HT1080 (cell line): ENCODE measurements around the gene ERAP2. TPM values are rescaled to one million over a fixed set of nuclear protein-coding genes. Genes with fewer than 3 reads are reported as not detected.

ENCODE experiments used
- DNase-seq: peaks from one replicate; pipeline ENCODE4 v3.0.0-alpha.2; 2015; ENCODE audit warnings: low read depth
- total RNA-seq: library from RNA; depleted of rRNA; stranded (reverse); fragments of >200 nt; shearing (Covaris generic); gene quantifications from 2 replicates; pipeline ENCODE4 v1.2.3, GENCODE V29; 2014

ERAP2 gene
- total RNA-seq, 1 experiment from 2014 or later: 40.2 TPM

- DNase-seq: no peak
These were observed 15.2 kb upstream of the ERAP2 start for GRCh38 chr5:96861076-96861475.

- DNase-seq: no peak
These were observed 13.2 kb upstream of the ERAP2 start for GRCh38 chr5:96863114-96863513.

GRCh38 chr5:96863949-96864584 lies 12.2 kb upstream of the ERAP2 start:
- no peak for DNase-seq

- DNase-seq: no peak
These were observed 11.3 kb upstream of the ERAP2 start for GRCh38 chr5:96864922-96865530.

- peak; percentile 60 for DNase-seq
These were observed 7.5 kb upstream of the ERAP2 start for GRCh38 chr5:96868603-96869371.

- no peak for DNase-seq
These were observed 7.0 kb upstream of the ERAP2 start for GRCh38 chr5:96869372-96869641.

GRCh38 chr5:96870094-96871026 lies 5.9 kb upstream of the ERAP2 start:
- DNase-seq: no peak

- no peak for DNase-seq
These were observed 5.3 kb upstream of the ERAP2 start for GRCh38 chr5:96871027-96871399.

- no peak for DNase-seq
These were observed 4.6 kb upstream of the ERAP2 start for GRCh38 chr5:96871686-96872085.

GRCh38 chr5:96873449-96873848 lies 2.9 kb upstream of the ERAP2 start:
- no peak for DNase-seq

- DNase-seq: no peak
These were observed 1.7 kb upstream of the ERAP2 start for GRCh38 chr5:96874631-96875030.

- DNase-seq: no peak
These were observed 459 bp upstream of the ERAP2 start for GRCh38 chr5:96875791-96876291.

GRCh38 chr5:96876977-96877469 lies 723 bp downstream of the ERAP2 start:
- peak; percentile 43 for DNase-seq

GRCh38 chr5:96879665-96880064 lies 3.4 kb downstream of the ERAP2 start:
- DNase-seq: no peak

- peak; percentile 97 for DNase-seq
These were observed 4.3 kb downstream of the ERAP2 start for GRCh38 chr5:96880444-96881164.

- peak; percentile 95 for DNase-seq
These were observed 5.3 kb downstream of the ERAP2 start for GRCh38 chr5:96881511-96882115.

GRCh38 chr5:96883871-96884270 lies 7.6 kb downstream of the ERAP2 start:
- DNase-seq: no peak

GRCh38 chr5:96884995-96885394 lies 8.7 kb downstream of the ERAP2 start:
- no peak for DNase-seq

- DNase-seq: no peak
These were observed 9.4 kb downstream of the ERAP2 start for GRCh38 chr5:96885518-96886338.
